GM21390 (cell line): ENCODE results near the gene AVPR2.

Experiments used
- ATAC-seq: cut with Tn5 transposase; IDR thresholded peaks from one replicate; pipeline ENCODE4 v1.9.1; 2021; ENCODE audit not compliant: unreplicated experiment

AVPR2 gene

GRCh38 chrX:153870791-153871360 lies 33.6 kb upstream of the AVPR2 start:
- no peak for ATAC-seq

GRCh38 chrX:153871451-153871850 lies 33.0 kb upstream of the AVPR2 start:
- ATAC-seq: no peak

- no peak for ATAC-seq
Observed at GRCh38 chrX:153871946-153872878, 32.3 kb upstream of the AVPR2 start.

GRCh38 chrX:153873282-153874084 lies 31.0 kb upstream of the AVPR2 start:
- no peak for ATAC-seq

- no peak for ATAC-seq
Observed at GRCh38 chrX:153874085-153874365, 30.4 kb upstream of the AVPR2 start.

DNA sequence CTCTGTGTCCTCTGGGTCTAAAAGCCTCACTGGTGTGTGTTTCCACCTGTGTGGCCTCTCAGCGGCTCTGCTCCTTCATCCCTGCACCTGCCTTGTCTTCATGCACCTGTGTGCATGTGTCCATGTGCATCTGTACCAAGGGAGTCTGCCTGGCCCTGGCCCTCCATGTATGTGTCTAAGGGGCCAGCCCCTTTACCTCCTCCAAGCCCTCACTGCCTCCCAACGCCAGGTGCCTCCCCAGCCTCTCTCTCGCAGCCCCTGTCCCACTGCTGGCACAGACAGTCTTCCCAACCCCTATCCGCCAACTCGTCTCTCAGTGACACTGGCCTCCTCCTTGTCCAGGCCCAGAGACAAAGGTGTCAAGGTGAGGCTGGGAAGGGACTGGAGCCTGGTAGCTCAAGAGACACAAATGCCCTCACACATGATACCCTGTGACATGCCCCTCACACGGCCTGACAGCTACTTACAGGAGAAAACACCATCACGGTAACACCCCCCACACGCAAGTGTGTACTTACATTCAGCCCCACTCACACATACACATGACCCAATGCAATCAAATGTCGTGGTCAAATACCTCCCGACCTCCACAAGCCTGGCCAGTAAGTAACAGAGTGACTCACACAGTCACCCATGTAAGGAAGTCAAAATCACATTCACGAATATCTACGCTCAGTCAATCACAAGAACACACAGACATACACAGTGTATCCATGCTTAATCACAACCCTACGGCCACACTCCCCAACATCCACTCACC lies 29.9 kb upstream of the AVPR2 start:
- no peak for ATAC-seq

- no peak for ATAC-seq
Observed at GRCh38 chrX:153875391-153876111, 28.9 kb upstream of the AVPR2 start.

DNA sequence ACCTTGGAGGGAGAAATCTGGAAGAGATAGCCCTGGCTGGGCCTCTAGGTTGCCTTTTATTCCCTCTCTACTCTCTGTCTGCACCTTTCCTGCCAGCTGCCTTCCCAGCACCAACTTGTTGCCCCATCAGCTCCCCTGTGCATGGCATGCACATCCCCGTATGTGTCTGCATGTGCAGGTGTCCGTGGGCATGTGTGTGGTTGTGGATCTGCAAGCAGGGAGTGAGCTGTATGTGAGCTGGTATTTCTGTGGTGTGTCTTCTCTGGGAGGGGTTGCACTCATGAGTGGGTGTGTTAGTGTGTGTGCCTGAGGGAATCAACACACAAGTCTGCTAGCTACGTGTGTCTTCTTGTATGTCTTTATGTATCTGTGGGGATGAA lies 28.4 kb upstream of the AVPR2 start:
- ATAC-seq: no peak

DNA sequence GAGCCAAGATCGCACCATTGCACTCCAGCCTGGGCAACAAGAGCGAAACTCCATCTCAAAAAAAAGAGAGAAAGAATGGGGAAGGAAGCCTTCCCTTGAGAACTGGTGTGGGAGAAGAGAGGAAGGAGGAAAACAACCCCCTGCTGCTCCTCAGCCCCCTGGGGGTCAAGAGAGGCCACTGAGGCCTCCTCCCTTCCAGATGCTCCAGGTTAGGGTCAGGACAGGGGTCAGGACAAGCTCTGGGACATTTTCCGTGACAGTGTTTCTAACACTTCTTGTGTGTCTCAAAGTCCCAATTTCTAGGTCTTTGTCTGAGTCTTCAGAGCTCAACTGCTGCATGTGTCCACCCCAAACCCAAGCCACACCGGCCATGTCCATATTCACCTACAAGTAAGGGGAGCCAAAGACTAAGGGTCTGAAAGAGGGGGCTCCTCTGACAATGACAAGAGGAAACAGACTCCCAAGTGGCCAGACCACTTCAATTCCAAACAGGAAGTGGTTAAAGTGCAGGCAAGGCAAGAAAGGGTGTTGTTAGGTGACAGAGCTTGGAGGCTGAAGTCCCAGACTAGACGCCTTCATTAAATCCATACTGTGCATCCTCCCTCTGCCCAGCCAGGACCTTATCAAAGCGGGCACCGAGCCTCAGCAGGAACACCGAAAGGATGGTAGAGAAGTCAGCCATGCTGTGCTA lies 26.8 kb upstream of the AVPR2 start:
- no peak for ATAC-seq

DNA sequence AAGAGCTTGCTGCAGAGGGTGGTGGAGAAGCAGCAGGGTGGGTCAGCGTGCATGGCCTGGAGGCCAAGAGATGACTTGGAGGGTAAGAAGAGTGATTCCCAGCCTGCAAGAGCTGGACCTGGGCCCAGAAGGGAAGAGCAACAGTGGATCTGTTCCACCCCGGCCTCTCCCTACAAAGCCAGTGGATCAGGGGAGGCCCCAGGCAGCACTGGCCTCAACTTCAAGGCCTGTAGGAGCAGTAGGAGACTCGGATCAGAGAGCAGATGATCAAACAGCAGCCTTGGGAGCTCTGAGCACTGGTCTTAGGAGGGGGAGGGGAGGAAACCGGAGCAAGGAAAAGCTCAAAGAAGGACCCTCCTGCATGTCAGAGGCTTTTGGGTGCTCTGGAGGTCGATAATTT lies 26.1 kb upstream of the AVPR2 start:
- no peak for ATAC-seq

DNA sequence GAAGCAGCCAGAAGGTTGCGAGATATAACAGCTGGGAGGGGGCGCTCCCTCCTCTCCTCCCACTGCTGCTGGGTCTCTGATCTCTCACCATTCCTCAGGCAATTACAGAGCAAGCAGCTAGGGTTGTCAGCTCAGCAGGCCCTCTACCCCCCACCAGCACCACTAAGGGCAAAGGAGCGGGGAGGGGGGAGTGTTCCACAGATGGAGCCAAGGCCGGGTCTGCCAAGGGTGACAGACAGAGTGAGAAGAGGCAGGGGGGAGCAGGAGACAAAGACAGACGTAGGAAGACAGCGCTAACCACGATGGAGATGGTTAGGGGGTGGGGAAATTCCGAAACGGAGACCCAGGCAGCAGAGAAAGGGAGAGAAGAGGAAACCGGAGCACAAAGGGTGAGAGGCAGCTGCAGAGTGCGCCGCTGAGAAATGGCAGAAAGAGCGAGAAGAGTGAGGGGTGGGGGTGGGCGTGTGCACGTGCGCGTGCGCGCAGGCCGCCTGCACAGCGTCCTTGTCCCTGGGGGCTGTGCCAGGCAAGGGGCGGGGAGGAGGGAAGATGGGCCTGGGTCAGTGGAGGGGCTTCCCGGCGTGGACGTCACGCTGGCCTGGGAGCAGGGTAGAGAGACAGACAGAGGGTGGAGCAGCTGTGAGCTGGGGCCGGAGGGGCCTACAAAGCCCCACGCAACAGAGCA lies 25.4 kb upstream of the AVPR2 start:
- no peak for ATAC-seq

GRCh38 chrX:153879741-153880439 lies 24.6 kb upstream of the AVPR2 start:
- ATAC-seq: no peak

DNA sequence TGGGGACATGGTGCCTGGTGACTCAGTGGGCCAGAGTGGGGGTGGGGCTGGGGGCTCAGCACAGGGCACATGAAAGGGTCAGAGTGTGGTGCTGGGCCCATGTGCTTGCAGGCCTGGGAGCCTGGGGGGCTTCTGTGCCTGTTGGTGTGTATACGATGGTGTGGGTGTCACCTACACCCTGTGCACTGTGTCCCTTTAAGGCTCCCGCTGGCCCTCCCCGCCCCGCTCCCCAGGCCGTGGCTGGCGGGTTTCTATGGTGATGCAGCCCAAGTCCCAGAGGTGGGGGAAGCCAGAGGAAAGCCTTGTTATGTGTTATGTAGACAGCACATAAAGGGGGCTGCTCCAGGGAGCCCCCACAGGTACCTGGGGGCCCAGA lies 24.0 kb upstream of the AVPR2 start:
- no peak for ATAC-seq

- ATAC-seq: no peak
Observed at GRCh38 chrX:153881281-153881680, 23.2 kb upstream of the AVPR2 start.

DNA sequence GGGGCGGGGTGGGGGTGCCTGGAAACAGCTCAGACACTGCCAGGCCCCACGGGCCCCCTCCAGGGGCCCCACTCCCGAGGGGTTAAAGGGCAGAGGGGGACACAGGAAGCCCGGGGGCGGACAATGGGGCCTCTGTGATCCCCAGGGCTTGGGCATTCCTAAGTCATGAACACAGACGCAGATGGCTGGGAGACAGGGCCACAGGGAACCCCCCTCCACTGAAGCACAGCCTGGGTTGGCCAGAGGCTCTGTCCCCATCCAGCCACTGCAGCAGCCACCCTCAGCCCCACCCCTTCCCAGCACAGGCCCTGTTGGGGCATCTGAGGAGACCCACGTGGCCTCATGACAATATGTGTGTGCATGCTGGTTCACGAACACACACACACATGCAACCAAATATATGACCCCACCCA lies 22.4 kb upstream of the AVPR2 start:
- no peak for ATAC-seq

DNA sequence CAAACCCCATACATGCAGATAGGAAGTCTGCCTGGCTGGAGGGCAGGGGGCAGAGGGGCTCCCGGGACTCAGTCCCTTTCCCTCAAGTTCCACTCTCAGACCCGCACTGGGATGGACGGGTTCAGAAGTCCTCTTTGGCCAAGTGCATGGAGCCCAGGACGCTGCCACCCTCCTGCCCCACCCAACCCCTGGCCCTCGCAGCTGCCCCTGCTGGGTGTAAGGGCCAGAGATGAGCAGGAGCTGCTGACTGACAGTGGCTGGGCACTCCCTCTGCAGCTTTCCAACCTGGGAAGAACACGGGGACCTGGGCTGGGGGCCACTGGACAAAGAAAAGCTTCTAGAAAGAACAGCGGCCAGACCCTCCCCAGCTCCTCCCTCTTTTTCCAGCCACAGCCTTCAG lies 21.9 kb upstream of the AVPR2 start:
- no peak for ATAC-seq

DNA sequence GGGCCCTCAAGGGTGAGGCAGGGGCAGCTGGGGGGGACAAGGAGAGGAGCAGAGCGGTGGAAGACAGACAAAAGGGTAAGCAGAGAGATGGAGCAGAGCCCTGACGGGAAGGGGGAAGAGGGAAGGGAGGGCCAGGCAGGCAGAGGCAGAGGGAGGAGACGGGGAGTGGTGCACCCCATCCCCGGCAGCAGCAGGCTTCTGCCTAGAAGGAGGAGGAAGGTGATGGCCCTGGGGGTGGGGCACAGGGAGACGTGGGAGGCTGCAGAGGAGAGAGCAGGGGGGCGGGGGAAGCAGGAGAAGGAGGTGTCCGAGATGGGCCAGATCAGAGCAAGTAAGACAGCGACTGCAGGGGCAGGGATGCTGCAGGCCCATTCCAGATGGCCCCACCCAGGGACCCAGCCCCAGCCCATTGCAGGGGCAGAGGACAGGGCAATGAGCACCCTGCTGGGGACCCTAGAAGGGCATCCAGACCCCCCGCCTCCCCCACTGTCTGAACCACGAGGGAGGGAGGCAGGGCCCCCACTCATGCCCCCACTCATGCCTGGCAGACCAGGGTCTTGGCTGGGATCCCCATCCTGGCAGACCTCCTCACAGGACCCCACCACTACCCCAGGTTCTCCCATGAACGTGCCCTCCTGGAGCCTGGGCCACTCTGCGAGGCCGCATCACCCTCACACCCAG lies 21.2 kb upstream of the AVPR2 start:
- no peak for ATAC-seq

DNA sequence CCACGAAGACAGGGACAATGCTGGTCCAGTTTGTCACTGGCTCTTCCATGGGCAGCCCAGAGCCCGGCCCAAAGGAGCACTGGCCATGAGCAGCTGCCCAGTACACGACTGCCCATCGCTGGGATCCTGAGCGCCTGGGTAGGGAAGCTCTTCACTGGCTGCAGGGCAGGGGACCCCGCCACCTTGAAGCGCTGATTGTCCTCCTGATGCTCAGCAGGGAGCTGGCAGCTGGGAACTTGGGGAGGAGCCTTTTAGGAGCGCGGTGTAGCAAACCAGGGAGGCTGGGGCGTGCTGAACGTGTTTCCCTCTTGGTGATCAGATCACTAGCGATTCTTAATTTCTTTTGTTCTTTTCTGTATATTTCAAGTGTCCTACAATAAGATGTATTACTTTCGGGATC lies 20.3 kb upstream of the AVPR2 start:
- no peak for ATAC-seq
